PC-9 (cell line): ENCODE measurements around the gene CPXM2.

Experiments
- CTCF ChIP-seq: fragments of 200-600 bp; sonication (generic); conservative IDR thresholded peaks from 2 replicates; pipeline ENCODE4 v1.6.1; 2017; ENCODE audit warnings: mixed run types, antibody characterized with exemption, mild to moderate bottlenecking, moderate library complexity
- EZH2 ChIP-seq: fragments of 200-600 bp; sonication (generic); IDR thresholded peaks from 2 replicates; pipeline ENCODE4 v1.8.0; 2017; ENCODE audit warnings: antibody characterized with exemption, low read depth

GRCh38 chr10:123704076-123704475, 187.5 kb downstream of the CPXM2 start:
- no peak for TF ChIP-seq CTCF
- TF ChIP-seq EZH2: no peak
